Left renal cortex interstitium (tissue), 4 donors: ENCODE measurements around the gene PLCB1. TPM values are rescaled to one million over a fixed set of nuclear protein-coding genes. Genes with fewer than 3 reads are reported as not detected.
A peak's percentile ranks its signal among the peaks of the same experiment; 100 is the strongest.

Experiments used
- DNase-seq, 4 donors: peaks; one replicate each; pipeline ENCODE4 v3.0.0-alpha.2; 2013; ENCODE audit warnings: low read depth in 4 of 4, low spot score in 2 of 4, missing footprints in 1 of 4
- polyA plus RNA-seq, 4 donors: library from polyadenylated mRNA; unstranded; fragments of 120-200 nt; gene quantifications; one replicate each; pipeline ENCODE4 v1.2.1, GENCODE V29; 2013; ENCODE audit not compliant: insufficient read length in 4 of 4

The PLCB1 gene
- polyA plus RNA-seq, 4 donors = 35.5 to 66.8 (median 41.4) TPM

DNA sequence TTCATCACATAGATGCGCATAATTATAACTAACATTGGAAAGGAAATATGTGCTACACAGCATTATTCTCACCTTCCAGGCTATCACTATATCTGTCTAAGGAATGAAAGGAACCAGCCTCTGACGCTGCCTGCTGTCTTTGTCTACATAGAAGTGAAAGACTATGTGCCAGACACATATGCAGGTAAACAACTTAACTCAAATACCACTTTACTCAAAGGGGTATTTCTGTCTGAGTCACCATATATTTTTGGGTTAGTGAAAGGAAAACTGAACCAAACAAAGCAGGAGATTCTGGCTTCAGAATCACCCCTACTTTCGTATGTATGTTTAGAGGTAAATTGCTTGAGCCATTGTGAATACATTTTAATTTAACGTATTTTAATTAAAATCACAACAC, 608.2 kb downstream of the PLCB1 start:
- DNase-seq = no peak

DNA sequence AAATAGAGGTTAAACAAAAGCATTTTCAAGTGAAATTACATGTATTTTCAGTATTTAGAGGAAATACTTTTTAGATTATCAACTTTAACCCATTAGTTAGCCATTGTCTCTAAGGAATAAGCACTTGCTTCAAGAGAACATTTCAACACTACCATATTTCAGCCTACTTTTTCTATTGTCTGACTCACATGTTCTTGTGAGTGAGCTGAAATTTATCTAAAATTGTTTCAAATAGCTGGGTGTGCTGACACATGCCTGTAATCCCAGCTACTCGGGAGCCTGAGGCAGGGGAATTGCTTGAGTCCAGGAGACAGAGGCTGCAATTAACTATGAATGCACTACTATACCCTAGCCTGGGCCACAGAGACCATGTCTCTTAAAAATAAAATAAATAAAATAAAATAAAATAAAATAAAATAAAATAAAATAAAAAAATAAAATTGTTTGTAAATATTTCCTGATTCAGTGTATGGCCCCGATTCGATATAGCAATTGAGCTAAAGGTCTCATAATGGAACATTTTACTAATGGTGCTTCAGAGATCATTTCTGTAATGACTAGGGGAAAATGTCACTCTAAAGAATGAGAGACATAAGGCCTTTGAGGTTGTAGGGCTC, 612.3 kb downstream of the PLCB1 start:
- DNase-seq = no peak

DNA sequence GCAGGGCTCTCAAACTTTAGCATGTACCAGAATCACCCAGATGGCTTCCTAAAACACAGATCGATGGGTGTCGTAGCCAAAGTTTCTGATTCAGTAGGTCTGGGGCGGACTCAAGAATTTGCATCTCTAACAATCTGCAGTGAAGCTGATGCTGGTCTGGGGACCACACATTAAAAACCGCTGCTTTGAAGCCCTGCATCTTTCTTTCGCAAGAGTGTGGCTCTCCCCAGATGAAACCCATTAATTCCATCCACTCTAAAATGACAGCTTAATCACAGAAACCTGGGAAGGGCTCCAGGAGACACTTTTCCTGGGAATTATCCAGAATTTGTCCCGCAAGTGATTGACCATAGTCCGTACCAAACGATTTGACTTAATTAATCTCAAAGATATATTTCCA, 617.0 kb downstream of the PLCB1 start:
- no peak for DNase-seq

DNA sequence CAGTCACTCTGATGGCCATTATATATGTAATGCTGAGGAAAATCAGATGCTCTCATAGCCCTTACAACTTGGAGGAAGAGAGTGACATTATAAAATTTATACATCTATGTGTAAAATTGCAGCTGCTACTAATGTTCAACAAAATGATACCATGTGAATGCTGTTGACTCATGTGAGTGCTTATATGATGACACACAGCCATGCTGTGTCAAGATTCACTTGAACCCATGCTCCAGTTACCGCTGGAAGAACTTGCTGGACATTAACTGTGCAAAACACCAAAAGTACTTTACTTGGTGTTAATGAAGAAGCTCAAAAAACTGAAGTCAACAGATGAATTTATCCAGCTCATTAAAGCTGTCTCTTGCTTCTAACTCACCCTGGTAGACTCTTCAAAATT, 617.9 kb downstream of the PLCB1 start:
- no peak for DNase-seq

DNA sequence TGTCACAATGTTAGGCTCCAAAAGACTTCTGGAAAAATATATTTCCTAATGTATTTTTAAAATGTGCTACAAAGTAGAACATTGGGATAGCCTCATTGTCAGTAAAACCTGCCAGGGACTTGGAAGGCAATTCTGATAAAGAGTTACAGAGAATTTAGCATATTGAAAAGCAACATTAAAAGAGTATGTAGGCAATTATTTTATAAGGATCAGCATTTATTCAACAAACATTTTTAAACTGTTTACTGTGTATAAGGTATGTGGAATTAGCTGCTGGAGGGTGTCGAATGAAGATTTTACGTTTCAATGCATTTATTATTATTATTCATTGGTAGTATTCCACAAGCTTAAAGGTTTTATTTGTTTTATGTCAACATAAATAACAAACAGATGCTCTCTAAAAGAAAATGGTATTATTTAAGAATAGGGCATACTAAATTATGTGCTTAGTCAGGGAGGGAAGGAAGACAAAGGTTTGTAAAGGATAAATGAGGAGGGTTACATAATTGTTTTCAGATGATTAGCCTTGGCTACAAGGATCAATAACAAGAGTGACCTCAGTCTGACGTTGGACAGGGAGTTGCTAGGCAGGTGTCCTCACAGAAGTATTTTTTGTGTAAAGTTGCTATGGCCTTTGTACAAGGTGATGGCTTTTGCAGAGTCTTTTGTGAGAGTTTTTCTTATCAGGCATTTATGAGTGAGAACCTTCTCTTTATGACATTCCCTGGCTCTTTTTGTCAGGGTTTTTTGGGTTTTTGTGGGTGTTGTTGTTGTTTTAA, 623.5 kb downstream of the PLCB1 start:
- DNase-seq = no peak

DNA sequence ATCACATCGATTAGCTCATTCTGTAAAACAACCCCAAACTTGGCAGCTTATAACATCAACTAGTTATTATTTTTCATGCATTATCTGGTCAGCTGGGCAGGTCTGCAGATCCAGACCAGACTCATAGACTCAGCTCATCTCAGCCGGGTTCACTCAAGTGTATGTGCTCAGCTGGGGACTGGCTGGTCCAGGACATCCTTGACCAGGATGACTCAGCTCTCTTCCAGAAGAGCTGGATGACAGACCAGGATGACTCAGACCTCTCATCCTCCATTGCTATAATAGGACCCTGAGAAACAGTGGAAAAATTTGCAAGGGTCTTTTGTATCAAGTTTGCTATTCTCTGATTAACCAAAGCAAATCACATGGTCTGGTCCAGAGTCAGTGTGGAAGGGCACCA, 624.3 kb downstream of the PLCB1 start:
- DNase-seq = no peak

DNA sequence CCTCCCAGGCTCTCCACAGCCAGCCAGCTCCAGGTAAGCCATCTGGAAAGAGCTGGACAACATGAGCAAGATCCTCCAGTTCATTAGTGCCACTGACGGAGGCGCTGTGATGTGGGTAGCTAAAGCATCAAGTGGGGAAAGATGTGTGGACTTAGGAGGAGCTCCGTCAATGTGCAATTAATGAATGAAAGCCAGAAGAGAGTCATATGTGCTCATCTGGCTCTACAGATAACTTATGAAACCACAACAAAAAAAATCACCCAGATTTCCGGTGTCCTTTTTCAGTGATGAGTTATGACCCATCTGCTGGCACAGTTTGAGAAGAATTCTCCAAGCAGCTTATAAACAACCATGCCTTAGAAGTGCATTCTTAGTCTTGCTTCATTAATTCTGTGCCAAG, 625.1 kb downstream of the PLCB1 start:
- peak in 1 of 4 donors; percentile 8 for DNase-seq

DNA sequence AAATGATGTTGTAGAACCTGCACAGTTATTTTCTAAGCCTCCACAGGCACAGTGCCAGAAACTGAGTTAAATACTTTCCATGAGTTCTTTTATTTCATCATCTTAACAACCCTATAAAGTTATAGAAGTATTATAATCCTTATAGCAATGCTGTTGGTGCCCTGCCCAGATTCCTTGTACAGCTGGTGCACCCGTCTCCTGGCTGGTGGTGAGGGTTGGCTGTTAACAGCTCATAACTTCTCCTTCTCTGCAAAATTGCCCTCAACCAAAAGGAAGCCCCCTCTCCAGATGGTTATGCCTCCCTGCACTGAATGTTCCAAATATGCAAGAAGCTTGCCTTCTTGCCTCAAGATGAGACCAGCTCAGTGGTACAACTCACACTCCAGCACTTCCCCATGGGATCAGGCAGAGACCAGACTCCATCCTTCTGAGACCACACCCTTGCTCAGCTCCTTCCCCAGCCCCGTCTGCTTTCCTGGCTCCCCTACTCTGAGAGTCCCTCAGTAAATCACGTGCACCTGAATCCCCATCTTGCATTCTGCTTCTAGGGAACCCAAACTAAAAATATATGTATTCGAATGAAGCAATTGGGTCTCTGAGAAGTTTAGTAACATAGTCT, 632.4 kb downstream of the PLCB1 start:
- DNase-seq = no peak

DNA sequence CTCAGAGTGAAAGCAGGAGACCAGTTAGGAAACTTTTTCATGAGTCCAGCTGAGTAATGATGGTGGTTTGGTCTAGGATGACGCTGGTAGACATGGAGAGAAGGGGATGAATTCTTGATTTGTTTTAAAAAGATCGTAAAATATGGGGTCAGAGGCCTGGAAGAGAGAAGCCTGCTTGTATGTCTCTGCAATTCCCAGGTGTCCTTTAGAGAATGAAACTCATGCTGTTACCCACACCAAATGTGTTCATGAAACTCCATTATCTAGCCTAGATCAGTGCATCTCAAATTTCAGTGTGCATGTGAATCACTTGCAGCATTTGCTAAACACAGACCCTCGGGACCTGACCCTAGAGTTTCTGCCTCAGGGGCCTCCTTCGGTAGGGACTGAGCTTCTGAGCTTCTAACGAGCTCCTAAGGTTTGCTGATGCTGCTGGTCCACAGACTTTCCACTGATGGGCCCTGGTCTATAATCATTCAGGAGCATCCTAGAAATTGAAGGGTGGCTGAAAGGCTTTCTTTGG, 634.9 kb downstream of the PLCB1 start:
- no peak for DNase-seq

DNA sequence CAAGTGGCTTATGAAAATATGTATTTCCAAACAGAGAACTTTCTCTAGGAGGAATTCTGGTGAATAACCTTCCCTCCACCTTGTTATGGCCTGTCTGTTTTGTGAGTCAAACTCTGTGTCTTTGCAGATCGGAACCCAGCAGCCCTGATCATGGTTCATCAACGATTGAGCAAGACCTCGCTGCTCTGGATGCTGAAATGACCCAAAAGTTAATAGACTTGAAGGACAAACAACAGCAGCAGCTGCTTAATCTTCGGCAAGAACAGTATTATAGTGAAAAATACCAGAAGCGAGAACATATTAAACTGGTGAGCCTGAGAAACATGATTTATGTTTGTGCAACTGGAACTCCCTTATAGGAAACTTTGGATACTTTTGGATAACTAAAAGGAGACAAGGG, 642.3 kb downstream of the PLCB1 start:
- no peak for DNase-seq

DNA sequence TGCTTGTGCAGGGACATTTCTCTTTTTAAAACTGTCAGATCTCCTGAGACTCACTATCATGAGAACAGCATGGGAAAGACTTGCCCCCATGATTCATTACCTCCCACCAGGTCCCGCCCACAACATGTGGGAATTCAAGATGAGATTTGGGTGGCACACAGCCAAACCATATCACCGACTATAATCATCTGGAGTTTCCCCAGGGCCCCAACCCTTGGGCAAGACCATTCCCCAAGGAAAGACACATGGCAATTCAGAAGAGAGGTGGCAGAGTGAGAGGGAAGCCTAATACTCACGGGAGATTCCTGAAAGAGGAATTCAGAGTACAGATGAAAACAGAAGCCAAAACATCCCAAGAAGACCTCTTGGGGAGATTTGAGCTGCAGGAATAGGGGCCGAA, 645.8 kb downstream of the PLCB1 start:
- no peak for DNase-seq

DNA sequence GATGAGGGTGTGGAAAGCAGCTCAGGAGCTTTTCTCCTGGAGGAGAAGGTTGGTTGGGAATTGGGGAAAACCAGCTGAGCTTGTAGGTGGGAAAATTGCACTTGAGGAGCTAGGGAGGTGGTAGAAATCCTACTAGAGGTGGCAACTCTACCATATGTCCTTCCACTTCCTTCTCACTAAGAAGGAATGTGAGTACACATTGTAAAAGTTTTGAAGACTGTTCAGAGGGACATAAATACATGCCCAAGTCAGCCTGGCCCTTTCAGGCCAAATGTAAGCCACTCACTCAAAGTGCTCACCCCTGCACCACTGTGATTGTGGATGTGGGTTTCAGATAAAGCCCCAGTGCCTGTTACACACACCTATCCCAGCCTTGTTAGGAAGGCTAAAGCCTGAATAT, 646.3 kb downstream of the PLCB1 start:
- DNase-seq = no peak

DNA sequence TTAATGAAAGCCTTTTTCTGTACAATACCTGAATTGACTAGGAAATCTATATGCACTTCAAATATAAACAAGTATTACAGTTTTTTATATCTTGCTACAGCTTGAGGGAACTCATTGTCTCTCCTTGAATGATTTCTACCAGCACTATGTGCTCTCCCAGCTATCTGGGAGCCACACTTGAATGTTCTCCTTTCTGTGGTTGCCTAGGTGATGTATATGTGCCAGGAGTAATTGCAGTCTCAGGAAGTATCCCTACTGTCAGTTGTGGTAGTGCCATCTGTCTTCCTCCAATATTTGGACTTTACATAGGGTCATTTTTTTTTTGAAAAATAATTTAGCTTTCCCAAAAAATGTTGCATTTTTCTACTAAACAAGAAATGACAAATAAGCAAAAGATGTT, 648.8 kb downstream of the PLCB1 start:
- DNase-seq = no peak

DNA sequence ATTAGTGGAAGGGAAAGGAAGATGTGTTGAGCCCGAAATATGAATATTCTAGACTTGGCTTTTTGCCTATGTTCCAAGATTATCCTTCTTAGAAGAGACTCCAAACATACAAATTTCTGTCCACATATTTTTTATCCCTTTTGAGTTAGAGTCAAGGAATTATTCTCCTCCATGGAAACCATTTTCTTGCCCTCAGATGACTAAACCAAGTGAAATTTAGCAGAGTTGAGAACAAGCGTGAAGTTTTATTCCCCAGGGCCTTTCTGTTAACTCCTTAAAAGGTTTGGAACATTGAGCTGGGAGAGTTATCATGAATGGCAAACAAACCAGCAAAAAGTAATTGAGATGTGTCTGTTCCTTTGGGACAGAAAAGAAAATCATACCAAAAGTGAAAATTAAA, 650.7 kb downstream of the PLCB1 start:
- no peak for DNase-seq

DNA sequence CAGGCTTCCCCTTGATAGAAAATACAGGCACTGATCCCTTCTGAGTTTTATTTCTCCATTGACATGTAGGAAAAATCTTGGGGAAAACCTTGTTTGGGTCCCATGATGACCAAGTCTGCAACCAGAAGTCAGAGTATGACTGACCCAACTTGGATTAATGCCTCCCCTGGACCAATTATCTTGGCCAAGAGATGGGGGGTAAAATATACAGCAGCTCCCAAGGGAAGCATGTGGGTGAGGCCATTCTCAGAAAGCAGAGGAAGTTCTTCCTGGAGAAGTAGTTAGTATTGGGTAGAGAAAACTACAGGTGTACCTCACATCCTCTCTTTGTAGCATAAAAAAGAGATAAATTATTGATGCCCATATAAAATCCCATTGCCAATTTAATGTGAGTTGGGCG, 651.7 kb downstream of the PLCB1 start:
- DNase-seq = no peak

DNA sequence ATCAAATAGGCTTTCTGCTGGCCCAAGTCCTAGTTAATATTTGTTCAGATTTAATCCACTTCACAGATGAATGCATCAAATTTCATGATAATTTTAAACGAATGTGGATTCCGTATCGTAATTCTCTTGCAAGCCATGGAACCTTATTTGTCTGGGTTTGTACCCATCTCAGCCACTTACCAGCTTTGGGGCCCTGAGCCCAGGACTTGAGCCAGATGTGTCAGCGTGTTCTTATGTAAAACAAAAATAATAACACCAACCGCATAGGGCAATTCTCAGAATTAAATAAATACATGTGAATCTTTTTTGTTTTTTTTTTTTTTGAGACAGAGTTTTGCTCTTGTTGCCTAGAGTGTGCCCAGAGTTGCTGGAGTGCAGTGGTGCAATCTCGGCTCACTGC, 654.3 kb downstream of the PLCB1 start:
- DNase-seq = no peak

DNA sequence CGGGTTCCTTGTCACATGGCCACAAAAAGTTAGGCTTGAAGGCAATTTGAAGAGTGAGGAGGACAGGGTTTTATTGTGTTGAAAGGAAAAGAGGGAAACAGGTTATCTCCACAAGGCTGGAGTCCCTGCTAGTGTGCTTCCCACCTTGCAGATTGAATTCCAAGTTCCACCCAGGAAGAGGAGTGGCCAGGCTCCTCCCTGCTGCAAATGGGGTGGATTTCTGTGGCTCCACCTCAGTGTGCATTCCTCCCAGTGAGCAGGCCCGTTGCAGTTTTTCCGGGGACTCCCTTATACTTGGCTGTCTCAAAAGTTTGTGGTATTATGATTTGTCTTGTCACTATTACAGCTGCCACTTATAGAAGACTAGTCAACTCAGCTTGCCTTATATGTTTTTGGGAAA, 655.0 kb downstream of the PLCB1 start:
- DNase-seq = no peak

DNA sequence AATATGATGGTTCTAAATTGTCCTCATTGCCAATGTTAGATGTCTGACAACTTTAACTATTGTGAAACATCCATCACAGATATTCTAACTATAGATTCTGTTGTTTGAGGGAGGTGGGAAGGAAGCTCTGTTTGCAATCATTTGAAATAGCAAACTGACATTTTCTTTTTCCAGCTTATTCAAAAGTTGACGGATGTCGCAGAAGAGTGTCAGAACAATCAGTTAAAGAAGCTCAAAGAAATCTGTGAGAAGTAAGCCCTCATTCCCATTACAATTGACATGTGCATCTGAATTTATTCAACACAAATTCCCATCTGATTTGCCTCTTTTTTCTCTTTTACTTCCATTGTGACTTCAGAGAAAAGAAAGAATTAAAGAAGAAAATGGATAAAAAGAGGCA, 656.2 kb downstream of the PLCB1 start:
- DNase-seq = no peak

DNA sequence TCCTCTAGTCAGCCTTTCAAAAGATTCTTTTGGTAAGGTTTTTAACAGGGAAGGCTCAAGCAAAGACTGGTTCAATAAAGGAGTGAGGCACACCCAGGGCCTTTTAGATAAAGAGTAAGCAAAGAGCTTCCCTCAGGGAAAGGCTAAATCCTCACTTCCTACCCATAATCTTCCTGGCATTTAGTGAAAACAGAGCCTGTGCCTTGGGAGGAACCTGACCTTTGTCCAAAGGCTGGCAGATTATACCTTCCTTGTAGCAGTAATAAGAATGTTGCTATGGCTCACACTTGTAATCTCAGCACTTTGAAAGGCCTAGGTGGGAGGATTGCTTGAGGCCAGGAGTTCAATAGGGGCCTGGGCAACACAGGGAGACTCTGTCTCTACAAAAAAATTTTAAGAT, 656.8 kb downstream of the PLCB1 start:
- no peak for DNase-seq

DNA sequence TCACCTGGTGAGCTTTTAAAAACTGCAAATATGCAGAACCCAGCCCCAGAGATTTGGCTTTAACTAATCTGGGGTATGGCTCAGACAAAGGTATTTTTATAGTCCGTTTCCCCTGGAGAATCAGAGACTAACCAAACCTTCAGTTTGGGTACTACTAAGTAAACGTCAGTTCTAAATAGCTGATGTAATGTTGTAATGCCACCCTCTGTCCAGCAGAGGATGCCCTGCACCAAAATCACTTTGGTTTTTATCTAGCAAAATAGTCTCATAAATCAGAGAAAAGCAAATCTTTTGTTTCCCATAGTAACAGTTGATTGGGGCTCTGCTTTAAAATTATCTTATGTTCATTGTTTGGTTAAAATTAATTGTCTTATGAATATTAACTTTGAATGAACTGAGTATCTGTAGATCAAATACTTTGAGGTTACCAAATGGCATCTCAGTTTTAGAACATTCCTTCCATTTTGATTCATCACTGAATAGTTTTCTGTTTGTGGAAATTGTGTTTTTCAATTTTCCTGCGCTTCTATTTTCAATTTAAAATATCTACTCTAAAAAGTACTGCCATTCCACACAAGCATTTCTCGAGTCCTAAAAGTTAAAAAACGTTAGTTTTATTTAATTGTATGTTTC, 658.5 kb downstream of the PLCB1 start:
- peak in 2 of 4 donors; percentile 19 to 28 for DNase-seq

DNA sequence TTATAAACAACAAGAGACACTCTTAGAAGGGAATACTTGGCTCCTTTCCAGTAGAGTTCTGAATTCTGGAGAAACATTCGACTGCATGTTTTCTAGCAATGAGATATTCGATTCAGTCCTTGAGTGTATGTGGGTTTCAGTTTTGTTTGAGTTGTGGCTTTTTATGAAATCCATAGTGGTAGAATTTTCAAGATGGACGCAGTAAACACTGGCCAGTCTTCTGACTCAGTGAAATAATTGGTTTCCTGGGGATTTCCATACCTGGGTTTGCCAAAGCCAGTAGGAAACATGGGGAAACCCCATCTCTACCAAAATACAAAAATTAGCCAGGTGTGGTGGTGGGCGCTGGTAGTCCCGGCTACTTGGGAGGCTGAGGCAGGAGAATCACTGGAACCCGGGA, 663.3 kb downstream of the PLCB1 start:
- no peak for DNase-seq
